HFFc6 (cell line): ENCODE data around the gene WDR62. TPM values are rescaled to one million over a fixed set of nuclear protein-coding genes. Genes with fewer than 3 reads are reported as not detected.

Experiments
- DNase-seq: peaks from one replicate; pipeline ENCODE4 v3.0.0-alpha.2; 2018
- H3K27ac Mint-ChIP-seq: 2 replicates; pipeline ENCODE4 v1.8.0; 2020; ENCODE audit warnings: mild to moderate bottlenecking, mixed read lengths
- H3K27me3 Mint-ChIP-seq: 2 replicates; pipeline ENCODE4 v1.8.0; 2021; ENCODE audit warnings: mild to moderate bottlenecking, moderate library complexity, mixed read lengths; ENCODE audit not compliant: insufficient read depth
- H3K36me3 Mint-ChIP-seq: 2 replicates; pipeline ENCODE4 v1.8.0; 2021; ENCODE audit warnings: low read depth, mixed read lengths
- H3K4me1 Mint-ChIP-seq: 2 replicates; pipeline ENCODE4 v1.8.0; 2020; ENCODE audit warnings: low read depth, mixed read lengths
- H3K4me3 Mint-ChIP-seq: 2 replicates; pipeline ENCODE4 v1.8.0; 2020; ENCODE audit warnings: mild to moderate bottlenecking, moderate library complexity, mixed read lengths
- H3K9me3 Mint-ChIP-seq: 2 replicates; pipeline ENCODE4 v1.8.0; 2020; ENCODE audit warnings: mild to moderate bottlenecking, mixed read lengths
- total RNA-seq, 6 experiments: library from RNA; stranded (reverse); fragmentation: NEBNext Ultra II Directional; extraction: Animal tissue kit (Norgen Biotek cat#: 25700); gene quantifications; 2 replicates in 1 of 6; 3 replicates in 5 of 6; pipeline ENCODE4 v1.2.3, GENCODE V29; 2021
- TF ChIP-seq, protein P1 (sequence below): fragments of 200-600 bp; sonication (generic); IDR thresholded peaks from 2 replicates; pipeline ENCODE4 v1.5.0; 2021; ENCODE audit warnings: antibody characterized with exemption, mild to moderate bottlenecking

WDR62 gene
- total RNA-seq, 6 experiments from 2014 or later = 6.5 to 13.8 (median 13.0) TPM

- Mint-ChIP-seq H3K9me3 (no peaks in the 10 kb centered on the region), H3K27me3 (no peaks in the 10 kb centered on the region; the same call in 1 of the 2 replicates), H3K4me1 (no peaks in the 10 kb centered on the region), H3K4me3 (no peak overlapping the region), H3K36me3 (peaks cover 17% of the 10 kb centered on the region), H3K27ac (no peak overlapping the region)
- DNase-seq = no peak
- TF ChIP-seq, protein P1, sequence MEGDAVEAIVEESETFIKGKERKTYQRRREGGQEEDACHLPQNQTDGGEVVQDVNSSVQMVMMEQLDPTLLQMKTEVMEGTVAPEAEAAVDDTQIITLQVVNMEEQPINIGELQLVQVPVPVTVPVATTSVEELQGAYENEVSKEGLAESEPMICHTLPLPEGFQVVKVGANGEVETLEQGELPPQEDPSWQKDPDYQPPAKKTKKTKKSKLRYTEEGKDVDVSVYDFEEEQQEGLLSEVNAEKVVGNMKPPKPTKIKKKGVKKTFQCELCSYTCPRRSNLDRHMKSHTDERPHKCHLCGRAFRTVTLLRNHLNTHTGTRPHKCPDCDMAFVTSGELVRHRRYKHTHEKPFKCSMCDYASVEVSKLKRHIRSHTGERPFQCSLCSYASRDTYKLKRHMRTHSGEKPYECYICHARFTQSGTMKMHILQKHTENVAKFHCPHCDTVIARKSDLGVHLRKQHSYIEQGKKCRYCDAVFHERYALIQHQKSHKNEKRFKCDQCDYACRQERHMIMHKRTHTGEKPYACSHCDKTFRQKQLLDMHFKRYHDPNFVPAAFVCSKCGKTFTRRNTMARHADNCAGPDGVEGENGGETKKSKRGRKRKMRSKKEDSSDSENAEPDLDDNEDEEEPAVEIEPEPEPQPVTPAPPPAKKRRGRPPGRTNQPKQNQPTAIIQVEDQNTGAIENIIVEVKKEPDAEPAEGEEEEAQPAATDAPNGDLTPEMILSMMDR = no peak
Measured at GRCh38 chr19:36097036-36097435, 42.3 kb downstream of the WDR62 start.

DNA sequence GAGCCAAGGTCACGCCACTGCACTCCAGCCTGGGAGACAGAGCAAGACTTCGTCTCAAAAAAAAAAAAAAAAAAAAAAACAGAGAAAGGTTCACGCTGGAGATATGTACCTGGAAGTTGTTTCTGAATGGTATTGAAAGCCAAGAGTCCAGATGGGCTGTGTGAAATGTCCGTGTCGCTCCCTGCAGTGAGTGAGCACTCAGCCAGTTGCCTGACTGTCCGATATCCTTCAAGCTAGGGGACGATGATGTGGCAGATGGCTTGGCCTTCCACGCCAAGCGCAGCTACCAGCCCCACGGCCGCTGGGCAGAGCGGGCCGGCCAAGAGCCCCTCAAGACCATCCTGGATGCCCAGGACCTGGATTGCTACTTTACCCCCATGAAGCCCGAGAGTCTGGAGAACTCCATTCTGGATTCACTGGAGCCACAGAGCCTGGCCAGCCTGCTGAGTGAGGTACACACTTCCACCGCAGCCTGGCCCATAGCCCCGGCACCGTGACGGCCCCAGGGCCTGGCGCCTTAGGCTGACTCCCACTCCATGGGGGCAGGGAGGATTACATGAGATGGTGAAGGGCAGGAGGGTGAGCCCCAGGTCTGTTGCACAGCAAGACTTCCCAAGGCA, 44.6 kb downstream of the WDR62 start:
- Mint-ChIP-seq H3K27ac (no peak overlapping the region), H3K27me3 (no peaks in the 10 kb centered on the region), H3K36me3 (peaks cover 8% of the 10 kb centered on the region; the same call in 1 of the 2 replicates)

DNA sequence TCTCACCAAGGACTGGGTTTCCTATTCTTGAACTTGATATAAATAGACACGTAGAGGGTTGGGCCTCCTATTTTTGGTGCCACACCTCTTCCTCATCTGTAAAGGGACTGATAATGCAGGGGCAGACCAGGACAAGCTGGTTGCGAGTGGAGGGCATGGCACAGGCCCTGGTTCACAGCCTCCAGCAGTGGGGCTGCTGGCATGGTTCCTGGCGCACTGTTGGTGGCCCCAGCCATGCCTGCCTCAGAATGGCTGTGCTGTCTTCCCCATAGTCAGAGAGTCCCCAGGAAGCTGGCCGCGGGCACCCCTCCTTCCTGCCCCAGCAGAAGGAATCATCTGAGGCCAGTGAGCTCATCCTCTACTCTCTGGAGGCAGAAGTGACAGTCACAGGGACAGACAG, 45.8 kb downstream of the WDR62 start:
- no peak overlapping the region for H3K27ac Mint-ChIP-seq
- DNase-seq = no peak
- TF ChIP-seq, protein P1 = no peak
- H3K27me3 Mint-ChIP-seq = no peaks in the 10 kb centered on the region
- H3K4me3 Mint-ChIP-seq = no peak overlapping the region
- peaks cover 8% of the 10 kb centered on the region; the same call in 1 of the 2 replicates for H3K36me3 Mint-ChIP-seq
- no peaks in the 10 kb centered on the region for H3K9me3 Mint-ChIP-seq
- H3K4me1 Mint-ChIP-seq = peaks cover 5% of the 10 kb centered on the region; the same call in 1 of the 2 replicates

More for the DNA sequence above, 44.6 kb downstream of the WDR62 start:
- H3K4me1 Mint-ChIP-seq = peaks cover 5% of the 10 kb centered on the region; the same call in 1 of the 2 replicates
- H3K4me3 Mint-ChIP-seq = no peak overlapping the region
- DNase-seq = no peak
- H3K9me3 Mint-ChIP-seq = no peaks in the 10 kb centered on the region
- TF ChIP-seq, protein P1 = no peak

- Mint-ChIP-seq H3K27me3 (no peaks in the 10 kb centered on the region), H3K9me3 (no peaks in the 10 kb centered on the region), H3K4me3 (no peak overlapping the region), H3K27ac (no peak overlapping the region), H3K4me1 (peaks cover 5% of the 10 kb centered on the region; the same call in 1 of the 2 replicates), H3K36me3 (peaks cover 12% of the 10 kb centered on the region; the same call in 1 of the 2 replicates)
- DNase-seq = no peak
- TF ChIP-seq, protein P1 = no peak
Measured at GRCh38 chr19:36101550-36102327, 47.0 kb downstream of the WDR62 start.

DNA sequence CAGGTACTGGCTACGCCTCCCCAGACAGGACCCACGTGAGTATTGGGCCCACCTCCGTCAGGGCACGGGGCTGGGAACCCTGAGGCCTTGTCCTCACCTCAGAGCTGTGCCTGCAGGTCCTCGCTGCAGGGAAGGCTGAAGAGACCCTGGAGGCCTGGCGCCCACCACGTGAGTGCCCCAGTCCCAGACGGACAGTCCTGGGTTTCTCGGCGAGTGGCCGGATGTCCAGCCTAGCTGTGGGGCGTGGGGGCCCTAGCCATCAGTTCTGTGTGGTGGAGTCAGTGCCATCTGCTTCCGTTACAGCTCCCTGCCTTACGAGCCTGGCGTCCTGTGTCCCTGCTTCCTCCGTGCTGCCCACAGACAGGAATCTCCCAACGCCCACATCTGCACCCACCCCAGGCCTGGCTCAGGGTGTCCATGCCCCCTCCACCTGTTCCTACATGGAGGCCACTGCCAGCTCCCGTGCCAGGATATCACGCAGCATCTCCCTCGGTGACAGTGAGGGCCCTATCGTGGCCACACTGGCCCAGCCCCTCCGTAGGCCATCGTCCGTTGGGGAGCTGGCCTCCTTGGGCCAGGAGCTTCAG, 48.4 kb downstream of the WDR62 start:
- DNase-seq = no peak
- no peak overlapping the region for H3K27ac Mint-ChIP-seq
- H3K4me1 Mint-ChIP-seq = peaks cover 5% of the 10 kb centered on the region; the same call in 1 of the 2 replicates
- H3K9me3 Mint-ChIP-seq = no peaks in the 10 kb centered on the region
- TF ChIP-seq, protein P1 = no peak
- H3K4me3 Mint-ChIP-seq = no peak overlapping the region
- H3K27me3 Mint-ChIP-seq = no peaks in the 10 kb centered on the region
- H3K36me3 Mint-ChIP-seq = peaks cover 9% of the 10 kb centered on the region; the same call in 1 of the 2 replicates
